Karpas-422 (cell line): ENCODE data around the gene GCSH. TPM values are rescaled to one million over a fixed set of nuclear protein-coding genes. Genes with fewer than 3 reads are reported as not detected.

Experiments used
- DNase-seq: peaks from one replicate; pipeline ENCODE4 v3.0.0-alpha.2; 2015
- H2AFZ ChIP-seq: fragments of 200-600 bp; sonication (generic); 2 replicates; pipeline ENCODE4 v1.6.1; 2014; ENCODE audit warnings: antibody characterized with exemption, low read length, mixed read lengths
- H3K27ac ChIP-seq: fragments of 200-600 bp; sonication (generic); 2 replicates; pipeline ENCODE4 v1.5.1; 2014; ENCODE audit warnings: mild to moderate bottlenecking, low read length, moderate library complexity
- H3K27me3 ChIP-seq: fragments of 200-600 bp; sonication (generic); 2 replicates; pipeline ENCODE4 v1.6.1; 2014; ENCODE audit warnings: low read length, mixed read lengths
- H3K36me3 ChIP-seq: fragments of 200-600 bp; sonication (generic); 2 replicates; pipeline ENCODE4 v1.6.1; 2014; ENCODE audit warnings: low read length, mixed read lengths; ENCODE audit not compliant: insufficient read depth
- H3K4me1 ChIP-seq: fragments of 200-600 bp; sonication (generic); 2 replicates; pipeline ENCODE4 v1.6.1; 2014; ENCODE audit warnings: mild to moderate bottlenecking, low read length, mixed read lengths
- H3K4me2 ChIP-seq: fragments of 200-600 bp; sonication (generic); 2 replicates; pipeline ENCODE4 v1.6.1; 2014; ENCODE audit warnings: low read length, low read depth, mild to moderate bottlenecking; ENCODE audit not compliant: poor library complexity, severe bottlenecking
- H3K4me3 ChIP-seq: fragments of 200-600 bp; sonication (generic); 2 replicates; pipeline ENCODE4 v1.5.1; 2014; ENCODE audit warnings: mild to moderate bottlenecking, antibody characterized with exemption, low read length, mixed read lengths
- H3K79me2 ChIP-seq: fragments of 200-600 bp; sonication (generic); 2 replicates; pipeline ENCODE4 v1.6.1; 2014; ENCODE audit warnings: mild to moderate bottlenecking, low read length, mixed read lengths
- H3K9ac ChIP-seq: fragments of 200-600 bp; sonication (generic); 2 replicates; pipeline ENCODE4 v1.6.0; 2014; ENCODE audit warnings: low read length
- H3K9me2 ChIP-seq: fragments of 200-600 bp; sonication (generic), shearing (Covaris generic); replicated peaks from 2 replicates; pipeline ENCODE4 v1.6.0; 2014; ENCODE audit warnings: mild to moderate bottlenecking, low read length, moderate library complexity; ENCODE audit not compliant: insufficient read depth
- H3K9me3 ChIP-seq: fragments of 300-700, 200-600 bp; sonication (generic); 2 replicates; pipeline ENCODE4 v1.6.1; 2014; ENCODE audit warnings: low read length, mixed read lengths
- H4K20me1 ChIP-seq: fragments of 200-600 bp; sonication (generic); 2 replicates; pipeline ENCODE4 v1.6.1; 2014; ENCODE audit warnings: mild to moderate bottlenecking, antibody characterized with exemption, low read length, low read depth; ENCODE audit not compliant: insufficient read depth
- total RNA-seq: library from RNA; depleted of rRNA; stranded (reverse); fragments of >200 nt; shearing (Covaris generic); gene quantifications from 2 replicates; pipeline ENCODE4 v1.2.3, GENCODE V29; 2014; ENCODE audit warnings: low replicate concordance; rRNA removed

GCSH gene
- total RNA-seq: 39.1 and 49.2 TPM in 2 replicates

- Histone ChIP-seq H4K20me1 (peaks cover 6% of the 10 kb centered on the region; the same call in 1 of the 2 replicates), H3K27me3 (no peaks in the 10 kb centered on the region), H3K79me2 (peaks cover 50% of the 10 kb centered on the region), H3K36me3 (peaks cover 2% of the 10 kb centered on the region; the same call in 1 of the 2 replicates), H3K4me1 (peaks cover 36% of the 10 kb centered on the region), H3K9me3 (no peaks in the 10 kb centered on the region), H2AFZ (peak within 1 kb of the TSS; percentile 93), H3K27ac (peak within 1 kb of the TSS; percentile 71), H3K9ac (peak within 1 kb of the TSS; percentile 99), H3K4me2 (peak within 1 kb of the TSS; percentile 83), H3K4me3 (peak within 1 kb of the TSS; percentile 99), H3K9me2 (no peaks in the 10 kb centered on the region; the same call in 1 of the 2 replicates)
- DNase-seq: peak; percentile 99
Observed at GRCh38 chr16:81095953-81096714, at the start of gene GCSH. GCSH (minus strand) TSS chr16:81096395; CDS start chr16:81096278, 117 bp downstream.

- Histone ChIP-seq H3K4me2 (no peak overlapping the region), H3K9me2 (no peaks in the 10 kb centered on the region), H3K9ac (no peak overlapping the region), H3K36me3 (no peaks in the 10 kb centered on the region), H3K27me3 (no peaks in the 10 kb centered on the region), H3K4me1 (no peaks in the 10 kb centered on the region), H2AFZ (no peak overlapping the region), H4K20me1 (no peaks in the 10 kb centered on the region), H3K27ac (no peak overlapping the region), H3K4me3 (no peak overlapping the region), H3K9me3 (no peaks in the 10 kb centered on the region), H3K79me2 (no peaks in the 10 kb centered on the region)
- DNase-seq: no peak
Observed at GRCh38 chr16:81143921-81144471, 47.8 kb upstream of the GCSH start.

- Histone ChIP-seq H4K20me1 (no peaks in the 10 kb centered on the region), H3K9me2 (no peaks in the 10 kb centered on the region), H3K9me3 (no peaks in the 10 kb centered on the region), H3K9ac (no peak overlapping the region), H3K27me3 (no peaks in the 10 kb centered on the region), H3K4me3 (no peak overlapping the region), H3K27ac (no peak overlapping the region), H2AFZ (no peak overlapping the region), H3K36me3 (no peaks in the 10 kb centered on the region), H3K4me2 (no peak overlapping the region), H3K79me2 (no peaks in the 10 kb centered on the region), H3K4me1 (no peaks in the 10 kb centered on the region)
- DNase-seq: no peak
Observed at GRCh38 chr16:81142864-81143263, 46.7 kb upstream of the GCSH start.

- Histone ChIP-seq H3K27me3 (no peaks in the 10 kb centered on the region), H3K9ac (no peak overlapping the region), H3K4me2 (no peak overlapping the region), H3K9me2 (no peaks in the 10 kb centered on the region), H3K79me2 (no peaks in the 10 kb centered on the region), H3K36me3 (no peaks in the 10 kb centered on the region), H3K9me3 (no peaks in the 10 kb centered on the region), H2AFZ (peak overlapping the region; percentile 36; the same call in 1 of the 2 replicates), H3K27ac (no peak overlapping the region), H3K4me1 (no peaks in the 10 kb centered on the region), H3K4me3 (no peak overlapping the region), H4K20me1 (no peaks in the 10 kb centered on the region)
- peak; percentile 53 for DNase-seq
Observed at GRCh38 chr16:81140930-81141780, 45.0 kb upstream of the GCSH start.

- H3K9me3 ChIP-seq: no peaks in the 10 kb centered on the region
Observed at GRCh38 chr16:81138831-81139557, 42.8 kb upstream of the GCSH start.

GRCh38 chr16:81137754-81138153 lies 41.6 kb upstream of the GCSH start:
- Histone ChIP-seq H3K4me1 (no peaks in the 10 kb centered on the region), H3K79me2 (no peaks in the 10 kb centered on the region), H3K9ac (no peak overlapping the region), H3K9me3 (no peaks in the 10 kb centered on the region), H3K4me3 (no peak overlapping the region), H3K36me3 (no peaks in the 10 kb centered on the region), H2AFZ (no peak overlapping the region), H4K20me1 (no peaks in the 10 kb centered on the region), H3K27ac (no peak overlapping the region), H3K9me2 (no peaks in the 10 kb centered on the region), H3K27me3 (no peaks in the 10 kb centered on the region), H3K4me2 (no peak overlapping the region)
- DNase-seq: peak; percentile 43

More at GRCh38 chr16:81138831-81139557, 42.8 kb upstream of the GCSH start:
- no peaks in the 10 kb centered on the region for H3K9me2 ChIP-seq
- H3K79me2 ChIP-seq: no peaks in the 10 kb centered on the region
- H3K27ac ChIP-seq: no peak overlapping the region
- H4K20me1 ChIP-seq: no peaks in the 10 kb centered on the region
- no peak overlapping the region for H3K4me3 ChIP-seq
- no peaks in the 10 kb centered on the region for H3K4me1 ChIP-seq
- H3K4me2 ChIP-seq: no peak overlapping the region
- H3K9ac ChIP-seq: no peak overlapping the region
- no peaks in the 10 kb centered on the region for H3K27me3 ChIP-seq
- no peaks in the 10 kb centered on the region for H3K36me3 ChIP-seq
- no peak overlapping the region for H2AFZ ChIP-seq
- DNase-seq: no peak

- H2AFZ ChIP-seq: no peak overlapping the region
- H3K4me2 ChIP-seq: no peak overlapping the region
- no peaks in the 10 kb centered on the region for H3K27me3 ChIP-seq
- no peak overlapping the region for H3K27ac ChIP-seq
- no peak overlapping the region for H3K4me3 ChIP-seq
- H3K79me2 ChIP-seq: no peaks in the 10 kb centered on the region
- H3K4me1 ChIP-seq: no peaks in the 10 kb centered on the region
- no peak overlapping the region for H3K9ac ChIP-seq
- H3K36me3 ChIP-seq: no peaks in the 10 kb centered on the region
- no peaks in the 10 kb centered on the region for H3K9me3 ChIP-seq
- DNase-seq: no peak
- H3K9me2 ChIP-seq: no peaks in the 10 kb centered on the region
- no peaks in the 10 kb centered on the region for H4K20me1 ChIP-seq
Observed at GRCh38 chr16:81136390-81137335, 40.5 kb upstream of the GCSH start.
